ENCODE measurements around the gene REPIN1. TPM values are rescaled to one million over a fixed set of nuclear protein-coding genes. Genes with fewer than 3 reads are reported as not detected.

The REPIN1 gene
- total RNA-seq, 4 donors from 2014 or later: 28.9 to 75.4 (median 31.8) TPM

GRCh38 chr7:150361807-150362621, 6.6 kb upstream of the REPIN1 start:
- TF ChIP-seq, protein P1, sequence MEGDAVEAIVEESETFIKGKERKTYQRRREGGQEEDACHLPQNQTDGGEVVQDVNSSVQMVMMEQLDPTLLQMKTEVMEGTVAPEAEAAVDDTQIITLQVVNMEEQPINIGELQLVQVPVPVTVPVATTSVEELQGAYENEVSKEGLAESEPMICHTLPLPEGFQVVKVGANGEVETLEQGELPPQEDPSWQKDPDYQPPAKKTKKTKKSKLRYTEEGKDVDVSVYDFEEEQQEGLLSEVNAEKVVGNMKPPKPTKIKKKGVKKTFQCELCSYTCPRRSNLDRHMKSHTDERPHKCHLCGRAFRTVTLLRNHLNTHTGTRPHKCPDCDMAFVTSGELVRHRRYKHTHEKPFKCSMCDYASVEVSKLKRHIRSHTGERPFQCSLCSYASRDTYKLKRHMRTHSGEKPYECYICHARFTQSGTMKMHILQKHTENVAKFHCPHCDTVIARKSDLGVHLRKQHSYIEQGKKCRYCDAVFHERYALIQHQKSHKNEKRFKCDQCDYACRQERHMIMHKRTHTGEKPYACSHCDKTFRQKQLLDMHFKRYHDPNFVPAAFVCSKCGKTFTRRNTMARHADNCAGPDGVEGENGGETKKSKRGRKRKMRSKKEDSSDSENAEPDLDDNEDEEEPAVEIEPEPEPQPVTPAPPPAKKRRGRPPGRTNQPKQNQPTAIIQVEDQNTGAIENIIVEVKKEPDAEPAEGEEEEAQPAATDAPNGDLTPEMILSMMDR (IDR thresholded peaks at IDR 0.05; ENCODE audit: low read depth): no peak

DNA sequence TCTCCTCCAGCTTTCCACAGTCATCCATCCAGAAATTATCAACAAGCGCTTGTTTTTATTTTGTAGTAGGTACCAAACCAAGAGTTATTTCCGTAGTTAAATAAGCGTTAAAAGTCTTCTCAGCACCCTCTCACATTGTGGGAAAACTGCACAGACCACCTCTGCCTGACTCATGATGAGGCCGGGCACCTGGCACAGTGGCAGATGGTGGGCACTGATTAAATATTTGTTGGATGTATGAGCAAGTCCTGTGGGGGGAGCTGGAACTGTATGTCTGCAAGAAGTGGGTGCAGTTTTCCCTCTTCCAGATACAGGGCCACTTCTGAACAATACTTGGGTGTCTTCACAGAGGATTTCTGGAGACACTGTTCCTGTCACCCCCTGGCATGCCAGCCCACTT, 5.3 kb upstream of the REPIN1 start:
- TF ChIP-seq, protein P1 (IDR thresholded peaks at IDR 0.05; ENCODE audit: low read depth): no peak

DNA sequence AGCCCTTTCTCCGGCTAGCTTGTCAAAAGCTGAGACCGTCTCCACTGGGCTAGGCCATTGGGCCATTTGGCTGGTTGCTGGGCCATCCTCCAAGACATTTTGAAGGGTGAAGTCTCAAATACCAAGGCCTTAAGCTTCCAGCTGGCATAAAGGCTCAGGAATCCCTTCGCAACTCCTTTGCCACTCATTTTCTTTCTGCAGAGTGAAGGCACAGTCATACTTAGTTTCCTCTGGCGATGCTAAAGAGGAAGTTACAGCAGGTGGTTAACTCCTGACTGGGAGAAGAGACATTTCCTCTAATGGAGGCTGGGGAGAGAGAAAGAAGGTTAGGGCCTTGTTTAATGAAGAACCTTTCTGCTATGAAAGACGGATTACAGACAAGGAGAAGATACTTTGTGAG, 4.8 kb upstream of the REPIN1 start:
- TF ChIP-seq, protein P1 (IDR thresholded peaks at IDR 0.05; ENCODE audit: low read depth): no peak

DNA sequence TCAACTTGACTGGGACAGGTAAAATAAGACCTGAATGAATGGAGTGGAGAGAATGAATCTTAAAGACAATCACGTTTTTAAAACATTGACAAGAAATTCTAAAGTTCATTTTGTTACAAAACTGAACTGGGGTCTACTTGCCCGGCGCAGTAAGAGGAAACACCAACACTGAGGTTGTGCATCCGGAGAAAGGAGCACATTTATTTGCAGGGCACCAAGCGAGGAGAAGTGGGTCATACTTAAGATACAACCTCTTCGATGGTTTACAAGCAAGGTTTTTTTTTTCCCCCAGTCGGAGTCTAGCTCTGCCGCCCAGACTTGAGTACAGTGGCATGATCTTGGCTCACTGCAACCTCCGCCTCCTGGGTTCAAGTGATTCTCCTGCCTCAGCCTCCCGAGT, 3.4 kb upstream of the REPIN1 start:
- TF ChIP-seq, protein P1 (IDR thresholded peaks at IDR 0.05; ENCODE audit: low read depth): no peak

- TF ChIP-seq, protein P1 (IDR thresholded peaks at IDR 0.05; ENCODE audit: low read depth): no peak
These were observed 2.8 kb upstream of the REPIN1 start for GRCh38 chr7:150365673-150366398.

DNA sequence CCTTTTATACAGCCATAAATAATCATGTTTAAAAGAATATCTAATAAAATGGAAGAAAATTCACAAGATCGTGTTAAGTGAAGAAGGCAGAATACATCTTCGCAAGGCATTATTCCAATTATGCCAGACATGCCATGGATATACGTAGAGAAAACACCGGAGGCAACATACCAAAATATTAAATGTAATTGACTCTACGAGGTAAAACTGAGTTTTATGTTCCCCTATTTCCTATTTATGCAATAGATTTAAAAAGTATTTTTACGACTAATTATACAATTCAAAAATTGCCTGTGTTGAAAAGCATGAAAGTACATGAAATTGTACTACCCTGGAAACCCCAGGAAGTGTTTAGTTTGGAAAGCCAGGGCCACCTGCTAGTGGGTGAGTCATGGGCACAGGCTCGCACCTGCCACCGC, 936 bp upstream of the REPIN1 start:
- TF ChIP-seq, protein P1 (IDR thresholded peaks at IDR 0.05; ENCODE audit: low read depth): no peak
